Mucosa of descending colon (tissue), 3 donors: ENCODE data around the gene MAN1A2. TPM values are rescaled to one million over a fixed set of nuclear protein-coding genes. Genes with fewer than 3 reads are reported as not detected.

ENCODE experiments used
- ATAC-seq: fragments of 200-7000 bp; cut with Tn5 transposase; one replicate; pipeline ENCODE4 v1.9.1; 2020; ENCODE audit warnings: mild to moderate bottlenecking, moderate library complexity
- DNase-seq, 3 donors: peaks; one replicate each; pipeline ENCODE4 v3.0.0-alpha.2; 2020
- H3K36me3 ChIP-seq: fragments of 200-600 bp; one replicate; pipeline ENCODE4 v1.8.0; 2021; ENCODE audit warnings: low read depth, mild to moderate bottlenecking
- H3K4me1 ChIP-seq: fragments of 200-600 bp; one replicate; pipeline ENCODE4 v1.8.0; 2021; ENCODE audit warnings: low read depth, mild to moderate bottlenecking
- H3K4me3 ChIP-seq: fragments of 200-600 bp; one replicate; pipeline ENCODE4 v1.8.0; 2021; ENCODE audit warnings: mild to moderate bottlenecking
- H3K9me3 ChIP-seq: fragments of 200-600 bp; one replicate; pipeline ENCODE4 v1.8.0; 2021; ENCODE audit warnings: mild to moderate bottlenecking
- intact Hi-C, 2 donors: fragments of 100-400 bp; cut with DNase I in 1 of 2; cut with micrococcal nuclease in 1 of 2; formaldehyde crosslinking; loops; one replicate each; pipeline versions ENCODE4 v1.11.0 to v1.11.1; 2022; cut with DNase I, micrococcal nuclease
- total RNA-seq, 3 donors: library from RNA; stranded (reverse); fragmentation: NEBNext Ultra II Directional in 2 of 3; extraction: Animal tissue kit (Norgen Biotek cat#: 25700) in 2 of 3; gene quantifications; one replicate each; pipeline versions ENCODE4 v1.2.1 to v1.2.4, GENCODE V29; 2021 to 2023
- TF ChIP-seq, protein P1 (sequence below): fragments of 200-600 bp; IDR thresholded peaks from one replicate; pipeline ENCODE4 v1.8.0; 2022; ENCODE audit warnings: antibody characterized with exemption, mild to moderate bottlenecking
- donor health status: DM: no; HTN: no; CAD: no; lungs with moderate emphysema.
- donor health status: DM: no; HTN: no; CAD: no.
- donor health status: DM: no; HTN: yes; CAD: no.

Gene MAN1A2
- total RNA-seq, 3 donors from 2014 or later = 29.1 to 59.6 (median 32.4) TPM

DNA sequence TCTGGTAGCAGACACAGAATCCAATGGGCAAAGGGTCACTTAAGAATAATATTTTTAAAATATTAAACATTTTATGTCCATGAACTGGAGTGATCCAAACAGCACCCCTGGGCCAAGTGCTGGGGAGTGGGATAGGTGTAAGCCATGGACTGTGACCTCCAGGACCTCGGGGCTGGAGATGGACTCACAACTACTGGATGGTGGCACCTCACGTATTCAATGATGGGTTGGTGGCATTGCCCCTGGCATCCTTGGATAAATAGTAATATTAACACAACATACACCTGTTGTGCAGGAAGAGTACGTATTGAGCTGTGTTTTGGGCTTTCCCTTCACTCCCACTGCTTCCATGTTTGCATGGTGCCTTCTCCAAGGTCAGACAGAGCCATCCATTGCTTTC is 199.3 kb downstream of the MAN1A2 start:
- TF ChIP-seq, protein P1, sequence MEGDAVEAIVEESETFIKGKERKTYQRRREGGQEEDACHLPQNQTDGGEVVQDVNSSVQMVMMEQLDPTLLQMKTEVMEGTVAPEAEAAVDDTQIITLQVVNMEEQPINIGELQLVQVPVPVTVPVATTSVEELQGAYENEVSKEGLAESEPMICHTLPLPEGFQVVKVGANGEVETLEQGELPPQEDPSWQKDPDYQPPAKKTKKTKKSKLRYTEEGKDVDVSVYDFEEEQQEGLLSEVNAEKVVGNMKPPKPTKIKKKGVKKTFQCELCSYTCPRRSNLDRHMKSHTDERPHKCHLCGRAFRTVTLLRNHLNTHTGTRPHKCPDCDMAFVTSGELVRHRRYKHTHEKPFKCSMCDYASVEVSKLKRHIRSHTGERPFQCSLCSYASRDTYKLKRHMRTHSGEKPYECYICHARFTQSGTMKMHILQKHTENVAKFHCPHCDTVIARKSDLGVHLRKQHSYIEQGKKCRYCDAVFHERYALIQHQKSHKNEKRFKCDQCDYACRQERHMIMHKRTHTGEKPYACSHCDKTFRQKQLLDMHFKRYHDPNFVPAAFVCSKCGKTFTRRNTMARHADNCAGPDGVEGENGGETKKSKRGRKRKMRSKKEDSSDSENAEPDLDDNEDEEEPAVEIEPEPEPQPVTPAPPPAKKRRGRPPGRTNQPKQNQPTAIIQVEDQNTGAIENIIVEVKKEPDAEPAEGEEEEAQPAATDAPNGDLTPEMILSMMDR = no peak
- ATAC-seq = no peak
- DNase-seq = no peak
- no peak overlapping the region for H3K4me3 ChIP-seq
- H3K36me3 ChIP-seq = no peaks in the 10 kb centered on the region
- H3K4me1 ChIP-seq = peaks cover 31% of the 10 kb centered on the region
- H3K9me3 ChIP-seq = no peaks in the 10 kb centered on the region
- intact Hi-C loops = no loop called here

- Histone ChIP-seq H3K9me3 (no peaks in the 10 kb centered on the region), H3K4me3 (no peak overlapping the region), H3K36me3 (no peaks in the 10 kb centered on the region), H3K4me1 (peaks cover 31% of the 10 kb centered on the region)
- intact Hi-C loops = no loop called here
- DNase-seq (no peak), ATAC-seq (no peak)
- TF ChIP-seq, protein P1 = no peak
Measured at GRCh38 chr1:117567435-117567834, 200.2 kb downstream of the MAN1A2 start.

DNA sequence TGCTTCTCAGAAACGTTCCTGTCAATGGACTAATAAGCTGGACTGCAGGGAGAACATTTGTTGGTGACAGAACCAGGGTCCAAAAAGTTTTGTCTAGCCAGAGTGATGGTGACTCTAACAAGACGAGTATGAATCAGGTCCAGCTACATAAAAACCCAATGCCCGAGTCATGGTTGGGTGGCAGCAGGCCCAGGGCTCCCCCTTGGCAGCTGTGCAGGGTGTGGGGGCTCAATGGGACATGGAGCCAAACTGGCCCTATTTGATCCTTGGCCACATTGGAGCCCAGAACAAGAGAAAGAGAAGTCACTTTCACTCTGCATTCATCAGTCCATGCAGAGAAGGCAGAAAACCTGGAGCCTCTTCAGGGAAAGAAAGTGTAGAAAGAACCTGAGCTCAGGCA is 200.7 kb downstream of the MAN1A2 start:
- no peak for ATAC-seq
- H3K36me3 ChIP-seq = no peaks in the 10 kb centered on the region
- TF ChIP-seq, protein P1 = no peak
- intact Hi-C loops = no loop called here
- H3K9me3 ChIP-seq = no peaks in the 10 kb centered on the region
- H3K4me3 ChIP-seq = no peak overlapping the region
- no peak for DNase-seq
- H3K4me1 ChIP-seq = peaks cover 30% of the 10 kb centered on the region

DNA sequence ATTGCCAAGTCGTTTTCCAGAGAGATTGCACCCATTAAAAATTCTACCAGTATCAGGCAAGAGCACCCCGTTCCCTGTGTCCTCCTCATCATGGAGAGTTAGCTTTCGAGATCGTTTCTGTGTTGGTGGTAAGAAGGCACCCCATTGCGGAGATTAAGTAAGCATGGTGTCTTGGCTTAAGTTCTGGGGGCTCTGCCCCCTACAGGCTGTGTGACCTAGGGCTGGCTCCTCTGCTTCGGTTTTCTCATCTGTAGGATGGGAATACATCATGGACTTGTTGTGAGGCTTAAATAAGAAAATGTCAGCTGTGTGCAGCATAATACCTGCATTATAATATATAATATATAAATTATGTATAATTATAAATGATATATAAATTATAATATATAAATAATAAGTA is 201.8 kb downstream of the MAN1A2 start:
- DNase-seq = no peak
- H3K4me3 ChIP-seq = no peak overlapping the region
- no peaks in the 10 kb centered on the region for H3K9me3 ChIP-seq
- no peaks in the 10 kb centered on the region for H3K36me3 ChIP-seq
- intact Hi-C loops = no loop called here
- ATAC-seq = no peak
- H3K4me1 ChIP-seq = peaks cover 21% of the 10 kb centered on the region
- TF ChIP-seq, protein P1 = no peak

DNA sequence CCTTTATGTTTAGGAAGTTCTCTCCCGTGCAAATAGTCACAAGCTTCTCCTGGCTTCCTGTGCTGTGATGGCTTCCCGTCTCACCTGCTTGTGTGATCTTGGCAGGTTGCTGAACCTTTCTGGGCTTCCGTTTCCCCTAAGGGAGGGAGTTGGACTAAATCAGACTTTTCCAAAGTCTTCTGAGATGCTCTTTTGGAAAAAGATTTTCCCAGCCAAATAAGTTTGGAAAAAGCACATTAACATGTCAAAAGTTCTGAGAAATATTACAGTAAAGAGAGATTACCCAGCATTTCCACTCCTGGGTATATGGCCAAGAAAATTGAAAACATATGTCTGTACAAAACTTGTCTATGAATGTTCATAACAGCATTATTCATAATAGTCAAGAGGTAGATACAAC is 202.6 kb downstream of the MAN1A2 start:
- no peak for ATAC-seq
- Histone ChIP-seq H3K4me1 (peaks cover 20% of the 10 kb centered on the region), H3K4me3 (no peak overlapping the region), H3K9me3 (no peaks in the 10 kb centered on the region), H3K36me3 (no peaks in the 10 kb centered on the region)
- TF ChIP-seq, protein P1 = no peak
- DNase-seq = no peak
- intact Hi-C loops = no loop called here

- no peaks in the 10 kb centered on the region for H3K9me3 ChIP-seq
- ATAC-seq (peak; percentile 92), DNase-seq (peak; percentile 66 to 79 (median 69))
- no peak overlapping the region for H3K4me3 ChIP-seq
- intact Hi-C loops = no loop called here
- peaks cover 20% of the 10 kb centered on the region for H3K4me1 ChIP-seq
- no peaks in the 10 kb centered on the region for H3K36me3 ChIP-seq
- TF ChIP-seq, protein P1 = no peak
Measured at GRCh38 chr1:117570988-117571409, 203.8 kb downstream of the MAN1A2 start.
